HG02885 (cell line): Measurements from ENCODE around the gene TUBE1.
A peak's percentile ranks its signal among the peaks of the same experiment; 100 is the strongest.
"Not testable (repeated sequence)": the region's sequence is repeated elsewhere in the genome, so short reads cannot be mapped to it uniquely, and the experiment has no call there.

ENCODE experiments used
- ATAC-seq: cut with Tn5 transposase; IDR thresholded peaks from one replicate; pipeline ENCODE4 v1.9.1; 2021; ENCODE audit warnings: mild to moderate bottlenecking; ENCODE audit not compliant: unreplicated experiment, poor library complexity

TUBE1 gene, protein sequence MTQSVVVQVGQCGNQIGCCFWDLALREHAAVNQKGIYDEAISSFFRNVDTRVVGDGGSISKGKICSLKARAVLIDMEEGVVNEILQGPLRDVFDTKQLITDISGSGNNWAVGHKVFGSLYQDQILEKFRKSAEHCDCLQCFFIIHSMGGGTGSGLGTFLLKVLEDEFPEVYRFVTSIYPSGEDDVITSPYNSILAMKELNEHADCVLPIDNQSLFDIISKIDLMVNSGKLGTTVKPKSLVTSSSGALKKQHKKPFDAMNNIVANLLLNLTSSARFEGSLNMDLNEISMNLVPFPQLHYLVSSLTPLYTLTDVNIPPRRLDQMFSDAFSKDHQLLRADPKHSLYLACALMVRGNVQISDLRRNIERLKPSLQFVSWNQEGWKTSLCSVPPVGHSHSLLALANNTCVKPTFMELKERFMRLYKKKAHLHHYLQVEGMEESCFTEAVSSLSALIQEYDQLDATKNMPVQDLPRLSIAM

DNA sequence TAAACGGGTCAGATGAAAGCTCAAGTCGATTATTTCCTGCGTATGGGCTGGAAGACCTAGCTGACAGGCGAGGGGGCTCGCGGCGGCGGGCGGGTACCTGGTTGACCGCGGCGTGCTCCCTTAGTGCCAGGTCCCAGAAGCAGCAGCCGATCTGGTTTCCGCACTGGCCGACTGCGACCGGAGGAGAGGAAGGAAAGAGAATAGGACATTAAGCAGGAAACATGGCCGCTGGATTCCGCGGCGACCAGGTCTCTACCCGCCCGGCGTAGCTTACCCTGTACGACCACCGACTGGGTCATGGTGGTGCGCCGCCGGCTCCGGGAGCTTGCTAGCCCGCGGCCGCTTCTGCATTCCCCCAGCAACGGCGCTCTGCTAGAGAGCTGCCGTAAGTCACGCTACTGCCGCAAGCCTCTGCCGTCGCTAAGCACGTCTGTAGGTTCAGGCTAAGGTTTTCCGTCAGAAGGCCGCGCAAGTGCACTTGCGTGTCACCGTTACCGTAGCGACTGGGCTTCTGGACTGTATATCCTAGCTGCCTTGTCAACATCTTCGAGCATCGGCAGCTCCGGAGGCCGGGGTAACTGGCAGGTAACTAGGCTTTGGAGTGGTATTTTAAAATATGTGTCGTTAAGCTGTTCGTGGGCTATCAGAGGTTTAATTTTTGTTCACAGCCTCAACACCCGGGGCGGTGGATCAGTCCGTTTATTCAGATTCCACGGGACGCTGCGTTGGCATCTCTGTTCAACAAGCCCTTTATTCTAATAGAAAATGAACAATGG is at the start of gene TUBE1, which contains the start of gene FAM229B:
TSS of gene TUBE1 (minus strand) at position 347 of the 776 bp plus-strand sequence. CDS start at position 299, 48 bp downstream.
TSS of gene FAM229B (plus strand) at position 456 of the 776 bp plus-strand sequence. CDS start 11,693 bp downstream, outside the sequence.
- ATAC-seq = peak; percentile 97

- no peak for ATAC-seq
Measured at GRCh38 chr6:112130878-112131277, 43.6 kb upstream of the TUBE1 start.

DNA sequence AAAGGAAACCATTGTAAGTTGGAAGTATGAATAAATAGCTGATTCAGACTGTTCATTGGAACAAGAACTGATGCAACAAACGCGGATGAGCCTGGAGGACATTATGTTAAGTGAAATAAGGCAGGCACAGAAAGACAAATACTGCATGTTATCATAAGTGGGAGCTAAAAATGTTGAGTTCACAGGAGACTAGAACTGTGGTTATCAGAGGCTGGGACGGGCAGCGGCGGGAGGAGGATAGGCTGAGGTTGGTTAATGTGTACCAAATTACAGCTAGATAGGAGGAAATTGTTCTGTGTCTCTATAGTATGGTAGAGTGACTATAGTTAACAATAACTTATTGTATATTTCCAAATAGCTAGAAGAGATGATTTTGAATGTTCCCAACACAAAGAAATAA is 40.9 kb upstream of the TUBE1 start:
- no peak for ATAC-seq

DNA sequence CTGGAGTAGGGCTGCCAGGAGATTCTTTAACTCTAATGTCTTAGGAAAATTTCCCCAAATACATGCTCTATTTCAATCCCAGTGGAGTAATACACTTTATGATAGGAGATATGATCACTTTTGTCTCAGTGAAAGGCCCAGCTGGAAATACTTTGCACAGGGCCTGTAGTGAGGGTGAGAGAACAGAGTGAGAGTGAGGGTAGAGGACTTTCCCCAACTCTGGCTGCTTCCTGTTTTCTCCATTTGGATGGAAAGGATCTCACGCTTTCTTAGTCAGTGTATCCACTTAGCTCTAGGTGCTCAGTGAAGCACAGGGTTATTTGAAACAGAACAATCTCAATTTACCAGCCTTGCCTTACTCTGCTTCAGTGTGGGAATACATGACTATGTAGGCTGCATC is 36.7 kb upstream of the TUBE1 start:
- ATAC-seq = no peak

DNA sequence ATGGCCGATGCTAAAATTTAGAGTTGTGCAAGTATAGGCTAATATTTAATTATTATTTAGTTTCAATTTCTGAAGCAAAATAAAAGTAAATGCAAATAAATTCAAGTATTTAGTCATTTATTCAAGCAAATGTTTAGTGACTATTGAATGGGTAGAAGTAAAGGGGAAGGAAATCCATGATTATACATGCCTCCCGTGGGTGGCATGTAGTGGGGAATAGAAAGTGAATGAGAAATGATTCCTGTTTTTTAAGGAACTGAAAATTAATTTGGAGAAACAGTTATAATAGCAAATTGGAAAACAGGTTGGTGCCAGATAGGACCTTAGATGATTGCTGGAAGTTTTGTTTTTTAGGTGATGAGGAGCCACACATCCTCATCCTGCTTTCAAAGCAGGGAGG is 35.5 kb upstream of the TUBE1 start:
- no peak for ATAC-seq

GRCh38 chr6:112118034-112118433 is 30.8 kb upstream of the TUBE1 start:
- ATAC-seq = no peak

DNA sequence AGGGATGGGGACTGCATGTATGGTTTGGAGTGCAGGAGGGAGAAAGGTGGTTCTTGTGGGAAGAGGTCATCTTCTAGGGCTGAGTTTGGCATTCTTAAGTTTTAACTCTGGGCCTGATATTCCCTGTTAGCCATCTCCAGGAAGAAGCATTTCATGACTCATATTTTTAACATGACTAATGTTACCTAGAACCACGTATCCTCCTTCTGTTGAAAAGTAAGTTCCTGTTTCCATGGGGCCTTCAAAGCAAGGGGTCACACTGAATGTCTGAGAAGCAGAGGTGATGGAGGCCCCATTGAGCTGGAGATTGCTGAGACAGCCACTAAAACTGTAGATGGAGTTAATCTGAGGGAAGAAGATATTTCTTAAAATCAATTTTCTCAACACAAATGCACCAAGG is 30.3 kb upstream of the TUBE1 start:
- ATAC-seq = no peak

- no peak for ATAC-seq
Measured at GRCh38 chr6:112116221-112116620, 28.9 kb upstream of the TUBE1 start.

GRCh38 chr6:112114577-112115223 is 27.4 kb upstream of the TUBE1 start:
- ATAC-seq = no peak

DNA sequence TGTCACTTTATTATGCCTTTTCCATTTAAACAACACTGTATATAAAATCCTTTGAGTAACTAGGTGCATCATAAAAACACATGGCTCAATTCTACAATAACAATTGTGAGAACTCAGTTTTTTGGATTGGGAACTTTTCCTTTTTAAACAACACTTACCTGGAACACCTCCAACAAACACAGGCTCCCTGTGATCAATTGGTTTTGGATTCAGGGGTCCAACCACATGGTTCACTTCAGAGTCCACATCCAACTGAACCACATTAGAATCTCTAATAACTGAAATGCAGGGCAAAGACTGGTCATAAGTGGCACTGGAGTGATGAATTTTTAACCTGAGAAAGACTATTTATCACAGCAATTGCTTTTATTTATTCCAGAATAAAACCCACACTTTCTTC is 26.6 kb upstream of the TUBE1 start:
- no peak for ATAC-seq

GRCh38 chr6:112113431-112113830 is 26.1 kb upstream of the TUBE1 start:
- no peak for ATAC-seq

- no peak for ATAC-seq
Measured at GRCh38 chr6:112109262-112109661, 22.0 kb upstream of the TUBE1 start.

- ATAC-seq = no peak
Measured at GRCh38 chr6:112106562-112106961, 19.3 kb upstream of the TUBE1 start.

DNA sequence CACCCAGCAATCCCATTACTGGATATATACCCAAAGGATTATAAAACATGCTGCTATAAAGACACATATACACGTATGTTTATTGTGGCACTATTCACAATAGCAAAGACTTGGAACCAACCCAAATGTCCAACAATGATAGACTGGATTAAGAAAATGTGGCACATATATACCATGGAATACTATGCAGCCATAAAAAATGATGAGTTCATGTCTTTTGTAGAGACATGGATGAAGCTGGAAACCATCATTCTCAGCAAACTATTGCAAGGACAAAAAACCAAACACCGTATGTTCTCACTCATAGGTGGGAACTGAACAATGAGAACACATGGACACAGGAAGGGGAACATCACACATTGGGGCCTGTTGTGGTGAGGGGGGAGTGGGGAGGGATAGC is 18.7 kb upstream of the TUBE1 start:
- ATAC-seq = not testable (repeated sequence)

GRCh38 chr6:112100561-112100960 is 13.3 kb upstream of the TUBE1 start:
- ATAC-seq = no peak

GRCh38 chr6:112096901-112097300 is 9.6 kb upstream of the TUBE1 start:
- no peak for ATAC-seq

DNA sequence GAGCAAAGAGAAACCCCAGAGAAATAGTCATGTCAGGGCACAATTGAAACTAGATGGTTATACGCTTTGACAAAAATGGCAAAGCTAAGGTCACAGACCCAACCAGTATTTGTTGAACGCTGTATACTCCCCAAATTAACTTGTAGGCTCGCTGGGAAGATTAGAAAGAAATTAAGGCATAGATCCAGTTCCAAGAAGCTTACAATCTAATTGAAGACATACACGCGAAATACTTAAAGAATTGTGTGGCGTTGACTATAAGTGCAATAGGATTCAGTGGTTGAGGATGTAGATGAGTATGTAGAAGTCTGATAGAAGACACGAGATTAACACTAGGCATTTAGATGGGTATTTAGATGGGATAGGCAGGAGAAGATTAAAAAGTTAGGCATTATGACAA is 634 bp upstream of the TUBE1 start:
- no peak for ATAC-seq

GRCh38 chr6:112086744-112087135 is 542 bp downstream of the TUBE1 start:
- ATAC-seq = peak; percentile 35

GRCh38 chr6:112085286-112086065 is 1.8 kb downstream of the TUBE1 start:
- ATAC-seq = no peak

DNA sequence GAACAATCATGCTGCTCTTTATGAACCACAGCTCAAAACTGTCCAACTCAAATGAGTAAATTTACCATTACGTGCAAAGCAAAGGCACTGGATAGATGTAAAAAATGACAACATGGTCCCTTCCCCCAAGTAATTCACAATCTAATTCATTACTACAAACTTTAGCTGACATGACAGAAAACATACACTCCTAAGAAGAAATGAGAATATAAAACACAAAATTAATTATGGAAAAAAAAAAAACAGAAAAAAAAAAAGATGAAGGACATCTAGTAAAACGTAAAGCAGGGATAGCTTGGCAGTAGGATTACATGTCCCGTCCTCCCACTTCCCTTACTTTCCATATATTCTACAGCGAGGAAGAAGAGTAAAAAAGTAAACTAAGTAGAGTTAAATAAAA is 5.7 kb downstream of the TUBE1 start:
- no peak for ATAC-seq
